ENCODE results near the gene NPTXR. TPM values are rescaled to one million over a fixed set of nuclear protein-coding genes. Genes with fewer than 3 reads are reported as not detected.

The NPTXR gene
- total and polyA plus RNA-seq, 2 of the 4 experiments (the other 2 are of a cell fraction), result 0.36 to 2.2 TPM

DNA sequence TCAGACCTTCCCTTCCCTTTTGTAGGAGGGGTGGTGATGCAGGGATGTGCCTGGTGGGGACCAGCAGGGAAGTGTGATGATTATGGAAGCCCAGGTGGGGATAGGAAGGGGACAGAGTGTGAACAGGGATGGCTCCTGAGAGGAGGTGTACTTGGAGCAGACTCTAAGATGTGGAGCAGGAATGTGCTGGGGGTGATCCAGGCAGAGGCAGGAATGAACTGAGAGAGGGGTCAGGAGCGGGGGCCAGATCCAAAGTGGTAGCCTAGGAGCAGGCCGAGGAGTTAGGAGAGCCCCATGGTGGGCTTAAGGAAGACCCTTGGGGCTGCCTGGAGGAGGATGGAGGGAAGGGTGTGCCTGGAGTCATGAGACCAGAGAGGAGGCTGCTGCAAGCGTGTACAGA lies 3.7 kb downstream of the NPTXR start:
- no peak overlapping the region for H4K5ac ChIP-seq (ENCODE audit: low read depth, low read length)
- BruUV-seq (replicated peaks), result no TSS peak
- no peaks in the 10 kb centered on the region for H3K9me1 ChIP-seq (ENCODE audit: insufficient read depth, low read length)
- no peaks in the 10 kb centered on the region for H3K36me3 ChIP-seq (ENCODE audit: control insufficient read depth, insufficient read depth, low read length)
- H4K91ac ChIP-seq (ENCODE audit: insufficient read depth, low read depth, low read length), result no peak overlapping the region
- no peak overlapping the region for H2AK5ac ChIP-seq (ENCODE audit: low read depth, low read length)
- H3K9ac ChIP-seq (ENCODE audit: low read depth, low read length), result no peak overlapping the region
- peaks cover 24% of the 10 kb centered on the region for H3K27me3 ChIP-seq (ENCODE audit: control insufficient read depth, insufficient read depth, low read length)
- H3K56ac ChIP-seq (ENCODE audit: extremely low read depth, insufficient read depth, low read length), result no peak overlapping the region
- no peak overlapping the region for H2BK20ac ChIP-seq (ENCODE audit: low read depth, low read length)
- H3K9me3 ChIP-seq (ENCODE audit: control insufficient read depth, insufficient read depth, low read length), result no peaks in the 10 kb centered on the region
- H3K4ac ChIP-seq (ENCODE audit: low read depth, low read length), result no peak overlapping the region
- H2BK120ac ChIP-seq (ENCODE audit: low read depth, low read length), result no peak overlapping the region
- ChIA-PET POLR2A (ENCODE audit: unreplicated experiment) (no interaction called here), CTCF (interaction anchor here (0.8 kb wide), 1 partner anchor 71 kb away, joined by 4 read pairs; no protein-coding TSS in a partner anchor)
- H4K20me1 ChIP-seq (ENCODE audit: insufficient read depth, low read length), result no peaks in the 10 kb centered on the region; the same call in 1 of the 2 replicates
- no peak for ATAC-seq (ENCODE audit: low read depth)
- no peak overlapping the region for H3K27ac ChIP-seq (ENCODE audit: insufficient read depth, low read length)
- DNase-seq, result no peak
- H3K4me2 ChIP-seq (ENCODE audit: low read depth, low read length), result no peak overlapping the region
- no peak overlapping the region for H4K8ac ChIP-seq (ENCODE audit: low read depth in 2 of 2, low read length in 2 of 2)
- H3K23ac ChIP-seq (ENCODE audit: low read depth, low read length), result no peak overlapping the region
- no peak overlapping the region for H2AK9ac ChIP-seq (replicated peaks; ENCODE audit: low read depth, low read length, poor library complexity)
- H3K18ac ChIP-seq (ENCODE audit: low read depth, low read length), result no peak overlapping the region
- in situ Hi-C loops (cut with MboI; ENCODE audit: low sequenced_read_pairs), result no loop called here
- intact Hi-C loops (cut with micrococcal nuclease), result loop anchor here (1.0 to 5.0 kb wide), 2 partner anchors 26 to 53 kb away; no protein-coding TSS in a partner anchor
- H2BK15ac ChIP-seq (ENCODE audit: low read depth, low read length), result no peak overlapping the region
- 52% methylated on average over 3 of the region's 3 CpGs; no CpG with 5 or more reads in 1 of the 2 experiments for WGBS, 2 experiments (ENCODE audit: extremely low coverage in 2 of 2, insufficient read length in 1 of 2)
- no peak overlapping the region for H3K4me3 ChIP-seq (ENCODE audit: insufficient read depth, low read depth, low read length)
- H3K79me1 ChIP-seq (ENCODE audit: low read depth in 1 of 2, low read length in 2 of 2), result no peaks in the 10 kb centered on the region
- no peak overlapping the region for H2BK5ac ChIP-seq (ENCODE audit: low read depth, low read length, poor library complexity, severe bottlenecking)
- peaks cover 2% of the 10 kb centered on the region; the same call in 1 of the 2 replicates for H3K4me1 ChIP-seq (ENCODE audit: control insufficient read depth, insufficient read depth, low read length)
- dilution Hi-C loops (cut with HindIII; ENCODE audit: low sequenced_read_pairs, unreplicated experiment), result no loop called here
- TF ChIP-seq RFX5 (IDR thresholded peaks at IDR 0.05; ENCODE audit: low read depth, low read length), result no peak
- TF ChIP-seq MXI1 (IDR thresholded peaks at IDR 0.05; ENCODE audit: borderline replicate concordance, low read depth, low read length), result no peak
- TF ChIP-seq POLR2A (IDR thresholded peaks at IDR 0.05; ENCODE audit: low read depth, low read length), result no peak
- no peak for TF ChIP-seq RCOR1 (IDR thresholded peaks at IDR 0.05; ENCODE audit: insufficient replicate concordance, low read length)
- TF ChIP-seq BHLHE40 (IDR thresholded peaks at IDR 0.05; ENCODE audit: low read depth, low read length), result no peak
- TF ChIP-seq, protein P1, sequence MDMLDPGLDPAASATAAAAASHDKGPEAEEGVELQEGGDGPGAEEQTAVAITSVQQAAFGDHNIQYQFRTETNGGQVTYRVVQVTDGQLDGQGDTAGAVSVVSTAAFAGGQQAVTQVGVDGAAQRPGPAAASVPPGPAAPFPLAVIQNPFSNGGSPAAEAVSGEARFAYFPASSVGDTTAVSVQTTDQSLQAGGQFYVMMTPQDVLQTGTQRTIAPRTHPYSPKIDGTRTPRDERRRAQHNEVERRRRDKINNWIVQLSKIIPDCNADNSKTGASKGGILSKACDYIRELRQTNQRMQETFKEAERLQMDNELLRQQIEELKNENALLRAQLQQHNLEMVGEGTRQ (IDR thresholded peaks at IDR 0.05; ENCODE audit: low read depth, low read length), result no peak
- no peak for TF ChIP-seq CEBPB (IDR thresholded peaks at IDR 0.05; ENCODE audit: low read depth, low read length)
- TF ChIP-seq, protein P2, sequence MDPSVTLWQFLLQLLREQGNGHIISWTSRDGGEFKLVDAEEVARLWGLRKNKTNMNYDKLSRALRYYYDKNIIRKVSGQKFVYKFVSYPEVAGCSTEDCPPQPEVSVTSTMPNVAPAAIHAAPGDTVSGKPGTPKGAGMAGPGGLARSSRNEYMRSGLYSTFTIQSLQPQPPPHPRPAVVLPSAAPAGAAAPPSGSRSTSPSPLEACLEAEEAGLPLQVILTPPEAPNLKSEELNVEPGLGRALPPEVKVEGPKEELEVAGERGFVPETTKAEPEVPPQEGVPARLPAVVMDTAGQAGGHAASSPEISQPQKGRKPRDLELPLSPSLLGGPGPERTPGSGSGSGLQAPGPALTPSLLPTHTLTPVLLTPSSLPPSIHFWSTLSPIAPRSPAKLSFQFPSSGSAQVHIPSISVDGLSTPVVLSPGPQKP (IDR thresholded peaks at IDR 0.05; ENCODE audit: borderline replicate concordance, low read depth, low read length), result no peak
- TF ChIP-seq SMC3 (IDR thresholded peaks at IDR 0.05; ENCODE audit: low read depth, low read length), result no peak
- no peak overlapping the region for H3K14ac ChIP-seq (replicated peaks; ENCODE audit: low read depth, low read length)
- no peak overlapping the region for H2AFZ ChIP-seq (replicated peaks; ENCODE audit: low read length, poor library complexity)

Data from IMR-90 (cell line).